RWPE2 (cell line): Measurements from ENCODE around the gene PLCL1.

Source experiments
- ATAC-seq: fragments of 200-7000 bp; cut with Tn5 transposase; 3 replicates; pipeline ENCODE4 v1.9.1; 2021; ENCODE audit warnings: low read depth
- DNase-seq: peaks from one replicate; pipeline ENCODE4 v3.0.0-alpha.2; 2020; ENCODE audit warnings: low spot score
- H3K27ac ChIP-seq: fragments of 450-650 bp; 2 replicates; pipeline ENCODE4 v1.5.1; 2017; ENCODE audit warnings: mild to moderate bottlenecking; ENCODE audit not compliant: poor library complexity, severe bottlenecking
- H3K27me3 ChIP-seq: fragments of 250-450 bp; sonication (Bioruptor Pico); 2 replicates; pipeline ENCODE4 v1.5.1; 2021; ENCODE audit warnings: mild to moderate bottlenecking, moderate library complexity; ENCODE audit not compliant: insufficient read depth, poor library complexity, severe bottlenecking
- H3K36me3 ChIP-seq: fragments of 250-450 bp; sonication (Bioruptor Pico); 2 replicates; pipeline ENCODE4 v1.5.1; 2020; ENCODE audit warnings: low read depth, mild to moderate bottlenecking, moderate library complexity
- H3K4me1 ChIP-seq: fragments of 250-450 bp; sonication (Bioruptor Pico); 2 replicates; pipeline ENCODE4 v1.5.1; 2021; ENCODE audit warnings: mild to moderate bottlenecking, moderate library complexity; ENCODE audit not compliant: insufficient read depth, poor library complexity, severe bottlenecking
- H3K4me3 ChIP-seq: fragments of 250-450 bp; sonication (Bioruptor Pico); 2 replicates; pipeline ENCODE4 v1.5.1; 2021; ENCODE audit warnings: mild to moderate bottlenecking, moderate library complexity; ENCODE audit not compliant: severe bottlenecking
- H3K9me3 ChIP-seq: fragments of 250-450 bp; sonication (Bioruptor Pico); 2 replicates; pipeline ENCODE4 v1.5.1; 2021; ENCODE audit warnings: mild to moderate bottlenecking, moderate library complexity; ENCODE audit not compliant: severe bottlenecking
- CTCF ChIP-seq: fragments of 450-650 bp; IDR thresholded peaks from one replicate; pipeline ENCODE4 v1.5.1; 2017; ENCODE audit warnings: mild to moderate bottlenecking, moderate library complexity; ENCODE audit not compliant: poor library complexity, severe bottlenecking

The PLCL1 gene

GRCh38 chr2:197857476-197858107 is 53.2 kb downstream of the PLCL1 start:
- no peaks in the 10 kb centered on the region for H3K4me1 ChIP-seq
- TF ChIP-seq CTCF, result no peak
- DNase-seq, result no peak
- no peaks in the 10 kb centered on the region for H3K9me3 ChIP-seq
- H3K4me3 ChIP-seq, result no peak overlapping the region
- no peak for ATAC-seq
- H3K36me3 ChIP-seq, result no peaks in the 10 kb centered on the region
- H3K27me3 ChIP-seq, result no peaks in the 10 kb centered on the region
- H3K27ac ChIP-seq, result no peak overlapping the region

GRCh38 chr2:197858607-197859140 is 54.3 kb downstream of the PLCL1 start:
- Histone ChIP-seq H3K27ac (no peak overlapping the region), H3K27me3 (no peaks in the 10 kb centered on the region), H3K36me3 (no peaks in the 10 kb centered on the region), H3K9me3 (no peaks in the 10 kb centered on the region), H3K4me1 (no peaks in the 10 kb centered on the region), H3K4me3 (no peak overlapping the region)
- DNase-seq, result no peak
- TF ChIP-seq CTCF, result no peak
- no peak for ATAC-seq

GRCh38 chr2:197862246-197862955 is 58.0 kb downstream of the PLCL1 start:
- ATAC-seq, result no peak; the same call in 2 of the 3 replicates
- H3K4me1 ChIP-seq, result no peaks in the 10 kb centered on the region

GRCh38 chr2:197863744-197864143 is 59.4 kb downstream of the PLCL1 start:
- Histone ChIP-seq H3K36me3 (no peaks in the 10 kb centered on the region), H3K27ac (no peak overlapping the region), H3K9me3 (no peaks in the 10 kb centered on the region), H3K4me1 (no peaks in the 10 kb centered on the region), H3K27me3 (no peaks in the 10 kb centered on the region), H3K4me3 (no peak overlapping the region)
- no peak for TF ChIP-seq CTCF
- ATAC-seq (no peak), DNase-seq (no peak)

More at GRCh38 chr2:197862246-197862955, 58.0 kb downstream of the PLCL1 start:
- no peak overlapping the region for H3K27ac ChIP-seq
- H3K36me3 ChIP-seq, result no peaks in the 10 kb centered on the region
- no peak for TF ChIP-seq CTCF
- H3K27me3 ChIP-seq, result no peaks in the 10 kb centered on the region
- DNase-seq, result no peak
- H3K9me3 ChIP-seq, result no peaks in the 10 kb centered on the region
- no peak overlapping the region for H3K4me3 ChIP-seq

GRCh38 chr2:197866455-197866854 is 62.1 kb downstream of the PLCL1 start:
- no peak overlapping the region for H3K27ac ChIP-seq
- ATAC-seq (no peak), DNase-seq (no peak)

More at GRCh38 chr2:197866455-197866854, 62.1 kb downstream of the PLCL1 start:
- H3K4me1 ChIP-seq, result no peaks in the 10 kb centered on the region
- no peak overlapping the region for H3K4me3 ChIP-seq
- TF ChIP-seq CTCF, result no peak
- H3K27me3 ChIP-seq, result no peaks in the 10 kb centered on the region
- H3K36me3 ChIP-seq, result no peaks in the 10 kb centered on the region
- H3K9me3 ChIP-seq, result no peaks in the 10 kb centered on the region
